CD14-positive monocyte (primary cell): ENCODE results near the gene ZNF101. TPM values are rescaled to one million over a fixed set of nuclear protein-coding genes. Genes with fewer than 3 reads are reported as not detected.

ENCODE experiments used
- DNase-seq, 3 donors: peaks; one replicate each; pipeline ENCODE4 v3.0.0-alpha.2; 2011 to 2022
- H2AFZ ChIP-seq: 2 replicates; pipeline ENCODE4 v1.6.0; 2012; ENCODE audit warnings: mild to moderate bottlenecking, low read depth, low read length, inconsistent platforms; ENCODE audit not compliant: insufficient read depth, poor library complexity, severe bottlenecking
- H3K27ac ChIP-seq, 2 donors: 1 replicate in 1 of 2; 2 replicates in 1 of 2; pipeline ENCODE4 v1.5.1; 2012 to 2013; ENCODE audit warnings: low read length in 2 of 2, control low read depth in 1 of 2, inconsistent platforms in 1 of 2, low read depth in 1 of 2, mild to moderate bottlenecking in 1 of 2
- H3K27me3 ChIP-seq, 2 donors: one replicate each; pipeline versions ENCODE4 v1.6.0 to v1.6.1; 2011 to 2013; ENCODE audit warnings: low read length in 2 of 2; ENCODE audit not compliant: control insufficient read depth in 2 of 2, insufficient read depth in 2 of 2
- H3K36me3 ChIP-seq, 2 donors: replicated peaks in 1 of 2; 1 replicate in 1 of 2; 2 replicates in 1 of 2; pipeline versions ENCODE4 v1.5.1 to v1.6.1; 2012 to 2013; ENCODE audit warnings: low read length in 2 of 2, control low read depth in 1 of 2, inconsistent platforms in 1 of 2, mild to moderate bottlenecking in 1 of 2; ENCODE audit not compliant: insufficient read depth in 2 of 2, control insufficient read depth in 1 of 2
- H3K4me1 ChIP-seq, 2 donors: 1 replicate in 1 of 2; 2 replicates in 1 of 2; pipeline versions ENCODE4 v1.5.1 to v1.6.1; 2012 to 2013; ENCODE audit warnings: low read length in 2 of 2, control low read depth in 1 of 2, inconsistent platforms in 1 of 2, mild to moderate bottlenecking in 1 of 2, moderate library complexity in 1 of 2; ENCODE audit not compliant: insufficient read depth in 2 of 2, control insufficient read depth in 1 of 2
- H3K4me2 ChIP-seq: replicated peaks from 2 replicates; pipeline ENCODE3; 2012; ENCODE audit warnings: low read length, moderate library complexity, mild to moderate bottlenecking; ENCODE audit not compliant: poor library complexity, severe bottlenecking; ENCODE audit errors: extremely low read depth
- H3K4me3 ChIP-seq, 3 experiments: fragments of 200-600 bp in 1 of 3; sonication (generic) in 1 of 3; replicated peaks in 1 of 3; 1 replicate in 2 of 3; 2 replicates in 1 of 3; pipeline ENCODE4 v1.5.1; 2011 to 2013; ENCODE audit warnings: low read length in 3 of 3, mild to moderate bottlenecking in 3 of 3, control low read depth in 2 of 3, low read depth in 2 of 3, inconsistent platforms in 1 of 3, moderate library complexity in 1 of 3
- H3K79me2 ChIP-seq: 2 replicates; pipeline ENCODE4 v1.6.0; 2012; ENCODE audit warnings: mild to moderate bottlenecking, control low read depth, inconsistent platforms, low read length, moderate library complexity; ENCODE audit not compliant: insufficient read depth
- H3K9ac ChIP-seq: 2 replicates; pipeline ENCODE4 v1.6.0; 2017; ENCODE audit warnings: low read length, mild to moderate bottlenecking; ENCODE audit not compliant: insufficient read depth, poor library complexity, severe bottlenecking
- H3K9me3 ChIP-seq, 2 donors: replicated peaks in 1 of 2; 1 replicate in 1 of 2; 2 replicates in 1 of 2; pipeline versions ENCODE4 v1.5.1 to v1.6.1; 2012 to 2013; ENCODE audit warnings: low read length in 2 of 2, control low read depth in 1 of 2; ENCODE audit not compliant: control insufficient read depth in 1 of 2, insufficient read depth in 1 of 2
- H4K20me1 ChIP-seq: 2 replicates; pipeline ENCODE4 v1.6.0; 2012; ENCODE audit warnings: mild to moderate bottlenecking, low read length, control low read depth, moderate library complexity; ENCODE audit not compliant: insufficient read depth
- H3K27ac Mint-ChIP-seq, 7 donors: one replicate each; pipeline ENCODE4 v1.8.0; 2020; ENCODE audit warnings: mild to moderate bottlenecking in 7 of 7, mixed read lengths in 7 of 7, moderate library complexity in 6 of 7, inconsistent platforms in 2 of 7
- H3K27me3 Mint-ChIP-seq, 3 donors: one replicate each; pipeline ENCODE4 v1.8.0; 2021 to 2022; ENCODE audit warnings: low read depth in 3 of 3, mild to moderate bottlenecking in 3 of 3, mixed read lengths in 3 of 3, moderate library complexity in 3 of 3, inconsistent platforms in 1 of 3
- H3K36me3 Mint-ChIP-seq, 2 donors: one replicate each; pipeline ENCODE4 v1.8.0; 2020; ENCODE audit warnings: mixed read lengths in 2 of 2, inconsistent platforms in 1 of 2, mild to moderate bottlenecking in 1 of 2
- H3K4me1 Mint-ChIP-seq: one replicate; pipeline ENCODE4 v1.8.0; 2020; ENCODE audit warnings: mild to moderate bottlenecking, mixed read lengths
- H3K4me3 Mint-ChIP-seq, 2 donors: one replicate each; pipeline ENCODE4 v1.8.0; 2020; ENCODE audit warnings: mild to moderate bottlenecking in 2 of 2, mixed read lengths in 2 of 2, moderate library complexity in 1 of 2
- H3K9me3 Mint-ChIP-seq, 7 donors: one replicate each; pipeline ENCODE4 v1.8.0; 2020 to 2022; ENCODE audit warnings: mixed read lengths in 7 of 7, mild to moderate bottlenecking in 6 of 7, moderate library complexity in 6 of 7, inconsistent platforms in 2 of 7
- CTCF ChIP-seq: fragments of 200-600 bp; IDR thresholded peaks from one replicate; pipeline ENCODE4 v1.8.0; 2022; ENCODE audit warnings: antibody characterized with exemption, mild to moderate bottlenecking
- WGBS: methylation state at CpG from one replicate; pipeline ENCODE4 v1.1.5; 2013; ENCODE audit warnings: missing lambda C conversion rate; ENCODE audit not compliant: insufficient coverage; 5-methylcytosine and 5-hydroxymethylcytosine counted together
- intact Hi-C, 2 donors: fragments of 100-400 bp; cut with micrococcal nuclease; formaldehyde crosslinking; loops; one replicate each; pipeline versions ENCODE4 v1.15.0 to v1.15.1; 2023
- polyA plus RNA-seq, 3 donors: library from polyadenylated mRNA; depleted of rRNA in 1 of 3; unstranded in 2 of 3; stranded (reverse) in 1 of 3; fragments of 300-500 nt in 2 of 3; fragments of >200 nt in 1 of 3; fragmentation: Illumina TruSeq in 2 of 3; gene quantifications; 1 replicate in 2 of 3; 2 replicates in 1 of 3; pipeline ENCODE4 v1.2.3, GENCODE V29; 2012 to 2021

ZNF101 gene
- polyA plus RNA-seq, 3 donors, result 4.5 to 8.4 (median 5.5) TPM

GRCh38 chr19:19691683-19692082, 23.0 kb downstream of the ZNF101 start:
- peaks cover 1 to 3% of the 10 kb centered on the region in 2 donors for H3K36me3 Mint-ChIP-seq
- H3K36me3 ChIP-seq, result no peaks in the 10 kb centered on the region
- intact Hi-C loops, result no loop called here
- no peaks in the 10 kb centered on the region for H3K27me3 Mint-ChIP-seq
- no peak overlapping the region for H3K4me3 ChIP-seq
- no peaks in the 10 kb centered on the region for H3K79me2 ChIP-seq
- no peak for DNase-seq
- 82% methylated on average over 5 of the region's 10 CpGs for WGBS
- H3K27ac ChIP-seq, result no peak overlapping the region
- peaks cover 5 to 76% (median 72%) of the 10 kb centered on the region in 7 donors for H3K9me3 Mint-ChIP-seq
- H2AFZ ChIP-seq, result no peak overlapping the region
- H3K4me1 Mint-ChIP-seq, result no peaks in the 10 kb centered on the region
- H3K4me1 ChIP-seq, result no peaks in the 10 kb centered on the region
- no peaks in the 10 kb centered on the region for H4K20me1 ChIP-seq
- no peak overlapping the region for H3K4me2 ChIP-seq
- no peak for TF ChIP-seq CTCF
- no peak overlapping the region for H3K4me3 Mint-ChIP-seq
- peaks cover 69 to 75% of the 10 kb centered on the region in 2 donors for H3K9me3 ChIP-seq
- H3K9ac ChIP-seq, result no peak overlapping the region
- H3K27ac Mint-ChIP-seq, result no peak overlapping the region
- H3K27me3 ChIP-seq, result no peaks in the 10 kb centered on the region

- no peak overlapping the region for H3K9ac ChIP-seq
- H3K79me2 ChIP-seq, result no peaks in the 10 kb centered on the region
- no peak overlapping the region for H3K27ac ChIP-seq
- Mint-ChIP-seq H3K27me3 (peaks cover 0 to 1% (median 0%) of the 10 kb centered on the region in 3 donors), H3K36me3 (no peaks in the 10 kb centered on the region), H3K4me1 (no peaks in the 10 kb centered on the region), H3K4me3 (no peak overlapping the region), H3K9me3 (peaks cover 11 to 93% (median 84%) of the 10 kb centered on the region in 7 donors), H3K27ac (no peak overlapping the region)
- H3K27me3 ChIP-seq, result no peaks in the 10 kb centered on the region
- no peak overlapping the region for H2AFZ ChIP-seq
- no peak for TF ChIP-seq CTCF
- peaks cover 81 to 87% of the 10 kb centered on the region in 2 donors for H3K9me3 ChIP-seq
- H3K36me3 ChIP-seq, result no peaks in the 10 kb centered on the region
- no peak overlapping the region for H3K4me2 ChIP-seq
- no peak overlapping the region for H3K4me3 ChIP-seq
- H4K20me1 ChIP-seq, result no peaks in the 10 kb centered on the region
- H3K4me1 ChIP-seq, result no peaks in the 10 kb centered on the region
- DNase-seq, result no peak
- whole genome bisulfite sequencing, result 80% methylated on average over 1 of the region's 2 CpGs
- intact Hi-C loops, result no loop called here
These were observed 27.7 kb downstream of the ZNF101 start for GRCh38 chr19:19696386-19696785.
